ENCODE results near the gene DCDC2B. TPM values are rescaled to one million over a fixed set of nuclear protein-coding genes. Genes with fewer than 3 reads are reported as not detected.
"Not testable (repeated sequence)": the region's sequence is repeated elsewhere in the genome, so short reads cannot be mapped to it uniquely, and the experiment has no call there.

DCDC2B gene
- total RNA-seq, result not detected

DNA sequence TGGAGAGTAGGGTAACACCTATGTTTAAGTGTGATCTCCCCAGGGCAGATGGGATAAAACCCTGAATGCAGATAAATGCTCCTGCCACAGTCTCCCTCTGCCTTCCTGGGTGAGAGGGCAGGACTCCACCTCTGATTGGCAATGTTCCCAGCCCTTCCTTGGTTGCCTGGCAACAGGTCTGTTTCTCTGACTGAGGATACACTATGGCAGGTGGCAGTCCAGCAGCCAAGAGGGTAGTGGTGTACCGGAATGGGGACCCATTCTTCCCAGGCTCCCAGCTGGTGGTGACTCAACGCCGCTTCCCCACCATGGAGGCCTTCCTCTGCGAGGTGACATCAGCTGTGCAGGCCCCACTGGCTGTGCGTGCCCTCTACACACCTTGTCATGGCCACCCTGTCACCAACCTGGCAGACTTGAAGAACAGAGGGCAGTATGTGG lies at the start of gene DCDC2B:
Gene DCDC2B, plus strand, starts transcription at position 199 of the 438 bp plus-strand sequence. Its CDS starts 5 bp downstream, at position 204.
- ATAC-seq (ENCODE audit: low FRiP score) (no peak), DNase-seq (ENCODE audit: low spot score) (no peak)
- TF ChIP-seq, protein P1, sequence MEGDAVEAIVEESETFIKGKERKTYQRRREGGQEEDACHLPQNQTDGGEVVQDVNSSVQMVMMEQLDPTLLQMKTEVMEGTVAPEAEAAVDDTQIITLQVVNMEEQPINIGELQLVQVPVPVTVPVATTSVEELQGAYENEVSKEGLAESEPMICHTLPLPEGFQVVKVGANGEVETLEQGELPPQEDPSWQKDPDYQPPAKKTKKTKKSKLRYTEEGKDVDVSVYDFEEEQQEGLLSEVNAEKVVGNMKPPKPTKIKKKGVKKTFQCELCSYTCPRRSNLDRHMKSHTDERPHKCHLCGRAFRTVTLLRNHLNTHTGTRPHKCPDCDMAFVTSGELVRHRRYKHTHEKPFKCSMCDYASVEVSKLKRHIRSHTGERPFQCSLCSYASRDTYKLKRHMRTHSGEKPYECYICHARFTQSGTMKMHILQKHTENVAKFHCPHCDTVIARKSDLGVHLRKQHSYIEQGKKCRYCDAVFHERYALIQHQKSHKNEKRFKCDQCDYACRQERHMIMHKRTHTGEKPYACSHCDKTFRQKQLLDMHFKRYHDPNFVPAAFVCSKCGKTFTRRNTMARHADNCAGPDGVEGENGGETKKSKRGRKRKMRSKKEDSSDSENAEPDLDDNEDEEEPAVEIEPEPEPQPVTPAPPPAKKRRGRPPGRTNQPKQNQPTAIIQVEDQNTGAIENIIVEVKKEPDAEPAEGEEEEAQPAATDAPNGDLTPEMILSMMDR (IDR thresholded peaks at IDR 0.05), result no peak

DNA sequence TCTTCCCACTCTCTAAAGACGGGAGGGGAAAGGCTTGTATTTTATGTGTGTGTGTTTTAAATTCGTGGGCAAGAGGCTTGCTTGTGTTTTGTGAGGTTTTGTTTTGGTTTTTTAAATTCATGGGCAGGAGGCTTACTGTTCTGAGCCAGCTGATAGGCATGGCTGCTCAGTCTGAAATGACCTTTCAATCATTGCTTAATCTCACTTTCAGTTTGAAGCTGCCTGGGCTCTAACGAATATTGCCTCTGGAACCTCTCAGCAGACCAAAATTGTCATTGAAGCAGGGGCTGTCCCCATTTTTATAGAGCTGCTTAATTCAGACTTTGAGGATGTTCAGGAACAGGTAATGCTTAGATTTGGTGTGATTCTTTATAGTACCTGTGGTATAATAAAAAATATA lies 49.7 kb upstream of the DCDC2B start:
- DNase-seq (ENCODE audit: low spot score) (no peak), ATAC-seq (ENCODE audit: low FRiP score) (no peak)
- TF ChIP-seq, protein P1 (IDR thresholded peaks at IDR 0.05), result no peak

DNA sequence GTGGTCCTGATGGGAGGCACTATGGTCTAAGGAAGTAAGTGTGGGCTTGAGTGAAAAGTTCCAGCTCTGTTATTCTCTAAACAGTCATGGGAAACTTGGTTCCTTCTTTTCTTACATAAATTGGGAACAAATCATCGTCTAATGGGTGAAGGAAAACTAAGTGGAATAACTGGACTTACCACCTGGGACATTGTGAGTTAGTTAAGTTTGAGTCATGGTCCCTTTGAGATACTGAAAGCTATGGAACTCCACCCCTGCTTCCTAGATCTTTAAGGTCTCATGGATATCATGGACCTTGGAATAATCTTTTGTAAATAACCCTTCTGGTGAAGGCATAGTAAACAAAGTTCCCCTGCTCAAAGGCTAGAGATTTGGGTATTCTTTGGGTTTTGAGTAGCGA lies 45.5 kb upstream of the DCDC2B start:
- TF ChIP-seq, protein P1 (IDR thresholded peaks at IDR 0.05), result no peak
- no peak for ATAC-seq (ENCODE audit: low FRiP score)
- DNase-seq (ENCODE audit: low spot score), result no peak

DNA sequence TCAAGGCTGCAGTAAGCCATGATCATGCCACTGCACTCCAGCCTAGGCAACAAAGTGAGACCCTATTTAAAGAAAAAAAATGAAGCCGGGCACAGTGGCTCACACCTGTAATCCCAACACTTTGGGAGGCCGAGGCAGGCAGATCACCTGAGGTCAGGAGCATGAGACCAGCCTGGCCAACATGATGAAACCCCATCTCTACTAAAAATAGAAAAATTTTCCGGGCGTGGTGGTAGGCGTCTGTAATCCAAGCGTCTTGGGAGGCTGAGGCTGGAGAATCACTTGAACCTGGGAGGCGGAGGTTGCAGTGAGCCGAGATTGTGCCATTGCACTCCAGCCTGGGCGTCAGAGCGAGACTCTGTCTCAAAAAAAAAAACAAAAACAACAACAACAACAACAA lies 43.3 kb upstream of the DCDC2B start:
- DNase-seq (ENCODE audit: low spot score); ATAC-seq (ENCODE audit: low FRiP score): not testable (repeated sequence)

DNA sequence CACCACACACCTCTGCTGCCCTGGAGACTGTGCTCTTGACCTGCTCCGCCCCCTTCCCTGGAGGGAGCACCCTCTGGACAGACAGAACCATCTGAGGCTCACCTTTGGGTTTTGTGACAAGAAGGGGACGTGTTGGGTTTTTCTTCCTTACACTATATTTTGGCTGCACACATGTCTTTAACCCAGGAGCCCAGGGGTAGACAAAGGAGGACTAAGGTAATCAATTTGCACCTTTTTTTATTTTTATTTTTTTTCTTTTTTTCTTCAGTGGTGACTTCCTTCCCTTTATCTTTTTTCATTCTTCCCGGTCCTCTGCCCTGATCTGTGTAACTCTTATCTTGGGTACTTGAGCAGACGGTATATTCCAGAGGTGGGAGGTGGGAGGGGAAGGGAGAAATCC lies 37.9 kb upstream of the DCDC2B start:
- TF ChIP-seq, protein P1 (IDR thresholded peaks at IDR 0.05), result no peak
- no peak for ATAC-seq (ENCODE audit: low FRiP score)
- no peak for DNase-seq (ENCODE audit: low spot score)

DNA sequence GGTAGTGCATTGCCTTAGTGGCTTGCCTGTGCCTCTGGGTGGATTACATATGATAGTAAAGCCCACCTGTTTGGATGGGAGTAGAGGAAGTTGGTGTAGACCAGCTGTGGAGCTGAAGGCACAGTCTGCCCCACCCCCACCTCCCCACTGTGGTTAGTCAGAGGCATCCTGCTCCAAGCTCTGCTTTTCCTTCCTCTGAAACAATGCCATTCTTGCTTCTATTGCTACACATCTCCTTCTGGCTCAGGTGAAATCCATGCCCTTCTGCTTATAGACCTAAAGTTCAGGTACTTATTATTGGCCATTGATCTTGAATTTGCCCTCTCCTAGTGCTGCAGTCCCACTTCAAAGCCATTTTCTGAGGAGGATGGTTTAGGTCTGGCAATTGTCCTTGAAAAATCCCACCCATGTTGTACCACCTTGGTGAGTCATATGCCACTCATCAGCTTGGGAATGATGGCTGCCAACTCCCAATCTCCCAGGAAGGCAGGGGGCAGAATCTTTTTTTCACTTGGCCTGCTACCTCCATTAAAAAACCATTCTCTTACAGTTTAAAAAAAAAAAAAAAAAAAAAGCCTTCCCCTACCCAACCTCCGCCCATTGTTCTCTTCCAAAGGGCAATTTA lies 36.2 kb upstream of the DCDC2B start:
- DNase-seq (ENCODE audit: low spot score) (no peak), ATAC-seq (ENCODE audit: low FRiP score) (no peak)
- TF ChIP-seq, protein P1 (IDR thresholded peaks at IDR 0.05), result no peak

DNA sequence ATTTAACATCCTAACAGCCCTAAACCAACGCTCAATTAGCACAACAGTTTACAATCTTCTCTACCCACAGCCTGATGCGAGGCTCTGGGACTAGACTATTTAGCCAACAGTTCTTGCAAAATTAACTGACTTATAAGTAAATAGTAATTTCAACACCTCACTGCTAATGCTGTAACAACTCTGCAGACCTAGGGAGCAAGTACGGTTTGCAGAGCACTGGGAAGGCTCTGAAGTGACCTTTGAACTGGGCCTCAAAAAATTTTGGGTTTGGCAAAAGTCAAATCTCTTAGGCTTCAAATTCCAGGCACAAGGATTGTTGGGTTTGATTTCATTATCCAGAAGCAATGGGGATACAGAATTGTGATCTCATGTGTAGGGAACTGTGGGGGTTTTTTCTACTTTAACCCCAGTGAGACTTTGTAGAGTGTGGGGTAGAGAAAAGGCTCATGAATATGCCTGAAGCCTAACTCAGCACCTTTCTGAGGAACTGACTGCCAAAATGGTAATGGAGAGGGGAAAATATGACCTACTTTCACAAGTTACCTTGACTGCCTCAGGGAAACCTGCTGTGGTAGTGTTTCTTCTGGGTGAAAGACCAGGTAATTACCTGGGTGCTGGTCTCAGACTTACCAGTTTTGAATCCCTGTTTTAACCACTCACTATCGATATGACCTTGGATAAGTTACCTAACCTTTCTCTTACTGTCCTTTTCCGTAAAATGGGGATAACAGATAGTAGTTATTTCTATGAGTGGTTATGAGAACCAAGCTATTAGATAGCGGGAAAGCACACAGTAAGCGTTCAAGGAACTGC lies 30.3 kb upstream of the DCDC2B start:
- ATAC-seq (ENCODE audit: low FRiP score), result no peak

More for the DNA sequence above, 30.3 kb upstream of the DCDC2B start:
- TF ChIP-seq, protein P1 (IDR thresholded peaks at IDR 0.05), result no peak
- DNase-seq (ENCODE audit: low spot score), result no peak

Data from omental fat pad (tissue), 4 donors.